Peyer's patch (tissue), 4 donors: Measurements from ENCODE around the gene DOCK4.

Experiments used
- POLR2A ChIP-seq, 2 donors: fragments of 450-650 bp; IDR thresholded peaks; one replicate each; pipeline ENCODE4 v1.5.1; 2017; ENCODE audit warnings: antibody characterized with exemption in 2 of 2, mild to moderate bottlenecking in 2 of 2, moderate library complexity in 2 of 2
- TF ChIP-seq, protein P1 (sequence below), 6 experiments: fragments of 450-650 bp in 4 of 6; fragments of 200-600 bp in 2 of 6; sonication (generic) in 1 of 6; IDR thresholded peaks; one replicate each; pipeline ENCODE4 v1.5.1; 2017 to 2019; ENCODE audit warnings: antibody characterized with exemption in 6 of 6, mild to moderate bottlenecking in 3 of 6, moderate library complexity in 1 of 6

DNA sequence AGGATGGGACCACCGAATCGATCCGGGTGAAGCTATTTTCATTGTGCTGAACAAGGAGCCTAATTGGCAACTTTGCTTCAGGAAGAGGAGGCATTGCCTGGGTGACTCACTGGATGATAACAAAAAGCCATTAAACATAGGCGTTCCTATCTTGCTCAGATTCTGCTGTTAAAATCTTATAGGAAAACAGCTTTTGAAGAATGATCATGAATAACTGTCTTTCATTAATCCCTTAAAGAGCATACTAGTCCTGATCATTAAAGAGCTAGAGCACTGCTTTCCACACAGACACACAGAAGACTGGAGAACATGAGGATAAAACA lies 469.7 kb downstream of the DOCK4 start:
- TF ChIP-seq, protein P1, sequence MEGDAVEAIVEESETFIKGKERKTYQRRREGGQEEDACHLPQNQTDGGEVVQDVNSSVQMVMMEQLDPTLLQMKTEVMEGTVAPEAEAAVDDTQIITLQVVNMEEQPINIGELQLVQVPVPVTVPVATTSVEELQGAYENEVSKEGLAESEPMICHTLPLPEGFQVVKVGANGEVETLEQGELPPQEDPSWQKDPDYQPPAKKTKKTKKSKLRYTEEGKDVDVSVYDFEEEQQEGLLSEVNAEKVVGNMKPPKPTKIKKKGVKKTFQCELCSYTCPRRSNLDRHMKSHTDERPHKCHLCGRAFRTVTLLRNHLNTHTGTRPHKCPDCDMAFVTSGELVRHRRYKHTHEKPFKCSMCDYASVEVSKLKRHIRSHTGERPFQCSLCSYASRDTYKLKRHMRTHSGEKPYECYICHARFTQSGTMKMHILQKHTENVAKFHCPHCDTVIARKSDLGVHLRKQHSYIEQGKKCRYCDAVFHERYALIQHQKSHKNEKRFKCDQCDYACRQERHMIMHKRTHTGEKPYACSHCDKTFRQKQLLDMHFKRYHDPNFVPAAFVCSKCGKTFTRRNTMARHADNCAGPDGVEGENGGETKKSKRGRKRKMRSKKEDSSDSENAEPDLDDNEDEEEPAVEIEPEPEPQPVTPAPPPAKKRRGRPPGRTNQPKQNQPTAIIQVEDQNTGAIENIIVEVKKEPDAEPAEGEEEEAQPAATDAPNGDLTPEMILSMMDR (IDR thresholded peaks at IDR 0.05), result no peak
- no peak for TF ChIP-seq POLR2A (IDR thresholded peaks at IDR 0.05)
